ENCODE results near the gene ZNF516.
"Not testable (repeated sequence)": the region's sequence is repeated elsewhere in the genome, so short reads cannot be mapped to it uniquely, and the experiment has no call there.

The ZNF516 gene

GRCh38 chr18:76495006-76495370 is at the start of gene ZNF516:
Gene ZNF516, minus strand, starts transcription at chr18:76495242. Its CDS starts 52,188 bp downstream, at chr18:76443054.
- DNase-seq: peak; percentile 62

- DNase-seq: no peak
Observed at GRCh38 chr18:76538846-76539245, 43.8 kb upstream of the ZNF516 start.

DNA sequence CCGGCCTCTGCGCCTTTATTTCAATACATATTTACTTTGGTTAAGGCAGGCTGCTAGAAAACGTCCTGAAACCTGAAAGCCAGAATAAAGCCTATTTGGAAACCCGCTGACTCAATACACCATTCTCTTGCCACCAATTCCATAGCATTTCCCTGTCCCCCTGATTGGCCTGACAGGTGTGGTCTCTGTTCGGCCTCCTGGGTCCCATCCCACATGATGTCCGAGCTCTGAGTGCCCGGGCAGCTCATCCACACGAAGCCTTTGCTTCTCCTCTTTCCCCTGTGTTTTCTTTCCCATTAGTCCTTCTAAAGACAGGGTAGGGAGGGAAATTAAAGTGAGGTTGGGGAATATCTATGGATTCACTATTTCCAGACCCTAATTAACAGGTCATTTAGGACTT is 42.6 kb upstream of the ZNF516 start:
- DNase-seq: no peak

GRCh38 chr18:76536593-76536992 is 41.6 kb upstream of the ZNF516 start:
- DNase-seq: not testable (repeated sequence)

DNA sequence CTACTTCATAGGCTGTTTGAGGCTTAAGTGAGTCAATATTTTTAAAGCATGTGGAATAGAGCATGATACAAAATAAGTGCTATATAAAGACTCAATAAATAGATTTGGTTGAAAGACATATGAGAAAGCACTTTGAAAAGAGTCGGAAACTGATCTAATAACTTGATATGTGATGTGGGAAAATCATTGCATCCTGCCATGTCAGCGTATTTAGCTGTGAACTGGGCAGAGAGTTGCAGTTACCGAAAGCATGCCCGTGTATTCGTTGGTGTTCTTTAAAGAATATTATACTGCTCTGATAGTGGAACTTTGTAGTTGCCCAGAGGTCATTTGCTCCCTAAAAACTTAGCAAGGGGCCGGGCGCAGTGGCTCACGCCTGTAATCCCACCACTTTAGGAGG is 37.8 kb upstream of the ZNF516 start:
- no peak for DNase-seq

DNA sequence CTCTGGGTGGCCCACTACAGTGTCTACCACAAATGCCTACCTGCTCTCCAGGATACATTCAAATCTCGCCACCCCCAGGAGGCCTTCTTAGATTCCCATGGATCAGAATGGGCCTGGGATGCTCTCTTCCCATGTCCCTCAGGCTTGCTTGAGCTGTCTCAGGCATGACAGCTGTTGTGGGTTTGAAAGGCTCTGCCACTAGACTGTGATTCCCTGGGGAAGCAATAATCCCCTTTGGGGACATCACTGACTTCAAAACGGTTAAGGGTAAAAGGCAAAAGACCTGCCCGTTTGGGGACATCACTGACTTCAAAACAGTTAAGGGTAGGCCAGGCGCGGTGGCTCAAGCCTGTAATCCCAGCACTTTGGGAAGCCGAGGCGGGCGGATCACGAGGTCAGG is 35.8 kb upstream of the ZNF516 start:
- peak; percentile 96 for DNase-seq

DNA sequence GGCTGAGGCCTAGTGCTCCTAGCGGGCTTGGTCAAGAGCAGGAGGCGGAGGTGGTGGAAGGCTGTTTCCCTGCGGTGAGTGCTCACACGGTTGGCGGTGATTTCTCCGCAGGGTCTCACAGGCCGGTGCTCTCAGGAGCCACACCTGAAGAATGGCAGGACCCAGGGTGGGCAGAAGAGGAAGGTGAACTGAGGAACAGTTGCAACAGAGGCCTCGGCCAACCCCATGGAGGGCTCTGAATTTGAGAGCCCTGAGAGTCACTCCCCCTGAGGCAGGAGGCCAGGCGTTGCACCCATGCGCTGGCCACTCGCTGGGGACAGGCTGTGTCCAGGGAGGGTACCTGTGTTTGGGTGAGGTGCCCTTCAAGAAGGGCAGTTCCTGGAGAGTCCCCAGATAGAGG is 35.3 kb upstream of the ZNF516 start:
- no peak for DNase-seq

GRCh38 chr18:76529433-76529811 is 34.4 kb upstream of the ZNF516 start:
- DNase-seq: no peak

DNA sequence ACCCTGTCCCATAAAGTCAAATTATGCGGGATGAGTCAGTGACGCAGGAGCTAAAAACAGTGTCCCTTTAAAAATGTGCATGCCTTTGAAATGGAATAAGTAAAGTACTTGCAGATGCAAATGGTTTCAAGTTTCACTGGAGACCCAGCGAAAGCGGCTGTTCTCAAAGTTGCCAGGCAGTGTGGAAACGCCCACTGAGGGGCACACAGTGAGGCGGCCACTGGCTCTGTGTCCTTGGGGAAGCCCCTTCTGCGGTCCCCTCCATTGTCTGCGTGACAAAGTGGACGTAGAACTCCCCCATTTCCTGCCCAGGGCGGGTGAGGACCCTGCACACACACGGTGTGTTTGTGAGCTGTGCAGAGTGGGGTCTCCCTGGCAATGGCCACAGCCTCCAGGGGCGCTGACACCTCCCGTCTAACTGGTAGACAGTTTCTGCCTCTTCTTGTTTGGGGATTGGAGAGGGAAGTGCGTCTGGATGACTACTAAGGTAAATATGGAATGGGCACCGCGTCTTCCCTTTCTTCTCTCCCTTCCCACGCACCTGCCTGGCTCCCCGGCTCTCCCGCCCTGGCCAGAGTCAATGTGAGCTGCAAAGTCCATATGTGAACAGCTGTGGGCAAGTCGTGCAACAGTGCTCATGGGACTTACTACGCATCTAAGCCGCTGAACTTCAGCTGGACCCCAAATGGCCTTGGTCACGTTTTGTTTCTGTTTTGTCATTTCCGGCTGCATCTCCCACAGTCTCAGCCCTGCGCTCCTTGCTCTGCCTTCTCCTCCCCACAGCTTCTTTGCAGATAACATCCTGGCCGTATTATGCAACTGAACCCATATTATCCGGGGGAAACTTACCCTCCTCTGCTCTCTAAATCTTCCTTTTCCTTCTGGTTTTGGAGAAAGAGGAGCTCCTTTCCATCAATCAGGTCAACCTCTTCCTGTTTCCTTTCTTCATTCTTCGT is 33.7 kb upstream of the ZNF516 start:
- DNase-seq: peak; percentile 23

GRCh38 chr18:76525911-76526310 is 30.9 kb upstream of the ZNF516 start:
- no peak for DNase-seq

DNA sequence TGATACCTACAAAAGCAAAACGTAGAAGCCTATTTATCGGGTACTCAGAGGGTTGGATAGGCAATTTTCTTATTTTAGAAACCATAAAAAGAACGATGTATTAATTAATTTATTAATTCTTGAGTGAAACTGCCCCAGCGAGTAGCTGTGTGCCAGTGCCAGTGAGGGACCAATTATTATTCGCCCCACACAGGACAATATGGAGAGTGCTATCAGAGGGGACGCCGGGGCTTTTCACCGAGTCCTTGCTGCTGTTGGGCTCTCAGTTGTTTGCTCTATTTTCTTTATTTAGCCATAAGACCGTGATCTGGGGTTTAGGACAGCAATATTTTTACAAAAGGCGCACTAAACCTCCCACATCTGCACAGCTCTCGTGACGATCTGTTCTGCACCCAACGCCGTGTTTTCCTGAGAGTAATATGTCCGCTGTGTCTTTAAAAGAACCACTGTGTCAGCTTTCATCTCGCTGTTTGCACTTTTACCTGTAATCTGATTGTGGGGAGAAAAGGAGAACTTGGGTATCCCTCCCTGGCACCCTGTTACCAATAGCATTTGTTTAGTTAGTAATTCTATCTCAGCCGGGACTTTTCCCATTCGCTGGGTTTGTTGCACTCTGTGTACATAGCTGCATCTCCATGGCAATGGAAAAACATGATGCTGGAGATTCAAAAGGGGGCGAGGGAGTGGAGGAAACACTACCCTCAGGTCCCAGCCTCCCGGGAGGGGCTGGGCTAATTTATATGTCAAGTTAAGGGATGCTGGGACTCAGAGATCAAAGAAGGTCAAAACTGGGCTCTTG is 30.1 kb upstream of the ZNF516 start:
- peak; percentile 71 for DNase-seq

- DNase-seq: no peak
Observed at GRCh38 chr18:76524477-76524876, 29.4 kb upstream of the ZNF516 start.

DNA sequence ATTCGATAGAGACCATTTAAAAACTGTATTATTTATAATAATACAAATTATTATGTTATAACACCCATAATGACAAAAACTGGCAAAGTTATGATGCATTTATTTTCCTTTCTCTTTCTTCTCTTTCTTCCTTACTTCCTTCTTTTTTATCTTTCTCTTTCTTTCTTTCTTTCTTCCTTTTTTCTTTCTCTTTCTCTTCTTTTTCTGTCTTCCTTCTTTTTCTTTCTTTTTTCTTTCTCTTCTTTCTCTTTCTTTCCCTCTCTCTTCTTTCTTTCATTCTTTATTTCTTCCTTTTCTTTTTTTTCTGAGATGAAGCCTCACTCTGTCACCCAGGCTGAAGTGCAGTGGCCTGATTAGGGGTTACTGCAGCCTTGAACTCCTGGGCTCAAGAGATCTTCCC is 27.5 kb upstream of the ZNF516 start:
- no peak for DNase-seq

- DNase-seq: no peak
Observed at GRCh38 chr18:76522122-76522503, 27.1 kb upstream of the ZNF516 start.

GRCh38 chr18:76521417-76522121 is 26.5 kb upstream of the ZNF516 start:
- DNase-seq: no peak

DNA sequence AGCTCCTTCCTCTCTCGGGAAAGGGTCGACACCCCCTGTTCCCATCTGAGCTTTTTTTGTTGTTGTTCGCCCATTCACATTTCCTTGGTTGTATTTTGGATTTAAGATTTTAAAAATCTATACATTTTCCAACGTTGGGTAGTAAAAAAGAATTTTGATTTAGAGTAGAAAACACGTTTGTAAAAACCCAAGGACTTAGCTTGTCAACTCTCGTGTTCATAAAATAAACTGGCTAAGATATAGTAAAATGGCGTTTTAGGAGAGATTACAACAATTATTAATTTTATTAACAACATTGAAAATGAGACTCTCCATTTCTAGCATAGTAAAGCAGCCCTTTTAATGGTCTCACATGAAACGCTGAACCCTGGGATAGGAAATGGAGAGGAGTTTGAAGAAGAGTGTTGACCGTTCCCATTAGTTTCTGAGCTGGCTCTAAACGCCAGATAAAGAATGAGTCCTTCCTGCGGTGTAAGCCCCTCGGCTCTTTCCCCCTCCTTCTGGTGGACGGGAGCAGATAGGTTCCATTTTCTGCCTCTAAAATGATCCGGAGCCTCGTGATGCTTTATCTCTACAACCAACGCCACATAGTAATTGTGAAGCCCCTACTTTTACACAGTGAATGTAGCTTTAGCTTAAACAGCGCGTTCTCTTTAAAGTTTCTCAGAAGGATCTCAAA is 24.0 kb upstream of the ZNF516 start:
- peak; percentile 79 for DNase-seq

DNA sequence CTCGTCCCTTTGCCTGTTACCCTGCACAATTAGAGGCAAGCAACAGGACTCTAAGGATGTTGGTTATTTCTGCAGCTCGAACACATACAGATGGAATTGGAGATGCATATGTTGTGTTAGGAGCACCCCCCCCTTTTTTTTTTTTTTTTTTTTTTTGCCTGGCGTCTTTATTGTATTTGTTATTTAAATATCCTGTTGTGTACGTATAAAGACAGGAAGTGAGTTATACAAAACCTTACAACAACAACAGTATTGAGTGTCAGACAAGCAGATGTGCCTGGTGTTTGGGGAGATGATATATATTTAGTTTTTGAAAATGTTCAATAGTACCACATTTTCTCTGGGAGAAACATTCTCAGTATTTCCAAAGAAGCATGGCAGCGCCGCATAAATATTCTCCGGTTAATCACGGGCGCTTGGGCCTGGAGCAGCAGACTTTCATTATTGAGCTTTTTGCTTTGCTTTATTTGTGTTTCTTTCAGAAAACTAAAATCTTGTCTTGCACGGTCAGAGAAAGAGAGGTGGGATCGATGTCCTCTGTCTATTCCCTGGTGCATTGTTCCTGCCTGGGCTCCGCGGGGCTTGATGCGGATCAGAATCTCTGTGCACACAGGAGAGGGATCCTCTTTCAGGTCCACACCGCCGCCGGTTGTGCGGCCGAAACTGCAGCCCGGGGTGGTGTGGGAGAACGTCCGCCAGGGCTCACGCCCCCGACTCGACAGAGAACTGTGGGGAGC is 23.2 kb upstream of the ZNF516 start:
- peak; percentile 70 for DNase-seq

- no peak for DNase-seq
Observed at GRCh38 chr18:76515576-76515975, 20.5 kb upstream of the ZNF516 start.

- no peak for DNase-seq
Observed at GRCh38 chr18:76514573-76514972, 19.5 kb upstream of the ZNF516 start.

GRCh38 chr18:76507830-76508385 is 12.9 kb upstream of the ZNF516 start:
- DNase-seq: no peak

- DNase-seq: no peak
Observed at GRCh38 chr18:76506974-76507764, 12.1 kb upstream of the ZNF516 start.
